ENCODE results near the gene DUSP15.

The DUSP15 gene

GRCh38 chr20:31859266-31859997 is 10.9 kb downstream of the DUSP15 start:
- FAIRE-seq = no peak

GRCh38 chr20:31858760-31859083 is 11.6 kb downstream of the DUSP15 start:
- no peak for FAIRE-seq

DNA sequence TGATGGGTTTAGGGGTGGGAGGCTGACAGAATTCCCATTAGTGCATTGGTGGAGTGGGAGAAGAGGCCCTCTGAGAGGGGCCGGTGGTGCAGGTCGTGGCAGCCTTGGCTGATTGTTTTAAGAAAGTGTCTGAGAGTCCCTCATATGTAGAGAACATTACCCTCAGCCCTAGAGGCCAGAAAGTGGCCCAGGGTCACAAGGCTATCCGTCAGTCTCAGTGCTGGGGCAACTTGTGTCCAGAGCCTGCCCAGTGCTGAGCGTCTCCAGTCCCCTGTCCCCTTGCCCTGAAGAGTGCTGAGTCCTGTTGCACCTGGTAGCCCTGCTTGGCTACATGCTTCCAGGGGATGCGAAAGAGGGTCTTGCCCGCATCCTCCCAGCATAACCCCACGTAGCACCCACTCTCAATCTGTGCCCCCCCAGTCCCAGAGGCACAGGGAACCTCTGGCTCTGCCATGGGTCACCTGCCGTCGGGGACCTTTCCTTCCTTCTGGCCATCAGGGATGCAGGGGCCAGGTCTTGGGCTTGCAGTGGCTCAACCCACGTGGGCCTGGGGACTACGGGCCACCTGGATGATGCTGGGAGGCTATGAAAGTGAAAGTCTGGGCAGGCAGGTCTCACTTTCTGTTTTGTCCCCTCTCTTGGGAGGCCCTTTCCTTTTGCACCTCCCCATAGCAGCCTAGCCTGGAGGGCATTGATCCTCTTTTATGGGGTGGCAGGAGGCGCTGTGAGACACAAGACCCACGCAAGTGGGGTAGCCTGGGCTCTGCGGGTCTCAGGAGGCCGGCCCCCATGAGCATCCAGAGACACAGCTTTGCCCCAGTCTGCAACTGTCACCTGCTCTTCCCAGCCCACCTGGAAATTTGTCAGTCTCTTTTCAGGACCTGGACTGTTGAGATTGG is 12.2 kb downstream of the DUSP15 start:
- FAIRE-seq = no peak

DNA sequence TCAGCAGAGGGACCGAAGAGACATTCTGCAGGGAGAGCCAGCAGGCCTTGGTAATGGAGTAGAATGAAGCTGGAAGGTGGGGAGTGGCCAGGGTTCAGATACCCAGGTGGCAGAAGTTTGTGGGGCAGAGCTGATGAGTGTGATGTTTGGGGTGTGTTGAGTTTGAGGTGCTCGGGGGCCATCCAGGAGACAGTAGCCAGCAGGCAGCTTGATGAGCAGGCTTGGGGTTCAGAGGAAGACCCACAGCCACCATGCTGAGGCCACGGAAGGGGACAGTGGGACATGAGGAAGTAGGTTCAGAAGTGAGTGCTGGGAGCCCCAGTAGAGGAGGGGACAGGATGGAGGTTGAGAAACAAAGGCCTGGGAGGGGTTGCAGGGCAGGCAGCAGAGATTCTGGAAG is 13.8 kb downstream of the DUSP15 start:
- no peak for FAIRE-seq

GRCh38 chr20:31853481-31853880 is 16.8 kb downstream of the DUSP15 start:
- FAIRE-seq = no peak

GRCh38 chr20:31851240-31851955 is 18.9 kb downstream of the DUSP15 start:
- no peak for FAIRE-seq

GRCh38 chr20:31849306-31849930 is 20.9 kb downstream of the DUSP15 start:
- no peak for FAIRE-seq

GRCh38 chr20:31848088-31848999 is 22.0 kb downstream of the DUSP15 start:
- no peak for FAIRE-seq

GRCh38 chr20:31846793-31847138 is 23.6 kb downstream of the DUSP15 start:
- no peak for FAIRE-seq

- no peak for FAIRE-seq
Measured at GRCh38 chr20:31845300-31845863, 24.9 kb downstream of the DUSP15 start, which contains the start of gene FOXS1. FOXS1 (minus strand) TSS chr20:31845604; CDS start chr20:31845542, 62 bp downstream.

DNA sequence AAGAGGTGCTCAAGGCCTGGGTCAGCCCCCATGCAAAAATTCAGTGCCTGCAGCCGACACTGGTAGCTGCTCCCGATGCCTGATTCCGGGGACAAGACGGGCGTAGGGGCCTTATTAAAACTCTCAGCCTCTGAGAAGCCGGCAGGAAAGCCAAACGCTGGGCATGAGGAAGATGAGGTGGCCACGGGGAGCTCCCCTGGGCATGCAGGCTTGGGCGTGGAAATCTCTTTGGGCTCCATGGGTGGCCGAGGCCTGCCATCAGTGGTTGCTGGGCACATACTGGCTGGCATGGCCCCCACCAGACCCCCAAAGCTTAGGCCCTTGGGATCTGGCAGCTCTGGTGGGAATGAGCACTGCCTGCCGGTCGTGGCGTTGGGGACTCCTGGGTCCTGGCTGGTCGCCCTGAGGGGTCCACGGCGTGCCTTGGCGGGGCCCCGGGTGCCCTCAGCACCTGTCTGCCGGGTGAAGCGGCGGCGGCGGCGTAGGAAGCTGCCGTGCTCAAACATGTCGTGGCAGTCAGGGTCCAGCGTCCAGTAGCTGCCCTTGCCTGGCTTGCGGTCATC is 25.5 kb downstream of the DUSP15 start:
- no peak for FAIRE-seq

GRCh38 chr20:31843881-31844280 is 26.4 kb downstream of the DUSP15 start:
- no peak for FAIRE-seq

- no peak for FAIRE-seq
Measured at GRCh38 chr20:31843288-31843687, 27.0 kb downstream of the DUSP15 start.

DNA sequence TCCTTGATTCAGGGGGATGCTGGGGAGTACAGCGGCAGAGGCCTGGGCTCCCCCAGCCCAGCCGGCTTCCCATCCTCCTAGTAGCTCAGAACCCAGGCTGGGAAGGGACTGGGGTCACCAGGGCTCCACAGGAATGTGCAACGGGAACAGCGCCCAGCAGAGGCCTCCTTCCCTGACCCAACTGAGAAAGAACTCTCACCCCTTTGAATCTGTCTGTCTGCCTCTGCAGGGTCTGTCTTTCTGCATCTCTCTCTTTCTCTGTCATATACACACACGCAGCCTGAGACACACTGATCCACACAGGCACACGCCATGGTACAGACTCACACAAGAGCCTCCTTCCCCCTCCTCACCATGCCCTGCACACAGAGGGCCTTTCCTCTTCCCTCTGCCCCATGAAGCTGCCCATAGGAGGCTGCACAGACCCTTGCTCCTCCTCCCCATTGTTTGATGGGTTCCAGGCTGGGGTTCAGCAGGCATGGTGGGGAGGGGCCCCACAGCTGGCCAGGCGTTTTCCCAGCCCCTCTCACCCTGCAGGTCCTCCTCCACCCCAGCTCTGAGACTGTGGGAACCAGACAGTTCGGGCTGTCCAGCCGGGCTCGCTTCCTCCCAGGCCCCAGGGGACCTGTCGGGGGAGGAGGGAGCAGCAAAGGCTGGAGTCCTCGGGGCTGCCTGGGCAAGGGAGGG is 27.7 kb downstream of the DUSP15 start:
- FAIRE-seq = no peak

- no peak for FAIRE-seq
Measured at GRCh38 chr20:31841928-31842327, 28.4 kb downstream of the DUSP15 start.

DNA sequence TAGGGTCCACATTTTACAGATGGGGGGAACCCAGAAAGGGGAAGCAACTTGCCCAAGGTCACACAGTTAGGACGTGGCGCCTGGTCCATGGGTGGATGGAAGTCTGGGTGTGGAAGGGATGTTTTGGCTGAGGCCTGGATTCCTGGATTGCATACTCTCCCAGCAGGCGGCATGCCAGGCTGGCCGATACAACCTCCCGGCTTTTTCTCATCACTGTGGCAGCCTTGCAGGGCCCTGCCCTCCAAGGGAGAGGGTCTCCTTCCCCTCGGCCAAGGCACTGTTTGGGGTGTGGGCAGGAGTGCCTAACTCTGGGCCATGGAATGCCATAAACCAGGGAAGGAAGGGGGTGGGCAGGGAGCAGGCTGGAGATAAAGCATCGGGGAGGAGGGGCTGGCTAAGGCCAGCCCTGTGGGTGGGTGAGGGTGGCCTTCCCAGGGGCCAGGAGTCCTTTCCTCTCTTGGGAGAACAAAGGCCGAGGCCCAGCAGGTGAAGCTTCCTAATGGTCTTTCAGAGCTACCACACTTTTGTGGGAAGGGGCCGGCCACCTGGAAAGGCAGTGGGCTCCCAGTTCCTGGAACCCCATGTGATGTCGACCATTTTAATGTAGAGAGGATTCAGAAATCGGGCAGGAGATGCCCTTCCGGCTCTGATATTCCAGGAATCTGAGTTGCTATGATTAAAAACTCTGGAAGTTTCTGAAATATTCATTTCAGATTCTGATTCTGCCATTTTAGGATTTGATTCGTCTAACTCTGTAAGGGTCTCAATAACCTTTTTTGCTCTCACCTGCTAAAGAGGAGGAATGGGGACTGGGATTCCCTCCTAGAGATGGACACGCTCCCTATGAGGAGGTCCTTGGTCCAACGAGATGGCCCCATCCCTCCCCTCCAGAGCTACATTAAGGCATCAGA is 29.2 kb downstream of the DUSP15 start:
- no peak for FAIRE-seq

- no peak for FAIRE-seq
Measured at GRCh38 chr20:31839782-31840487, 30.4 kb downstream of the DUSP15 start.

DNA sequence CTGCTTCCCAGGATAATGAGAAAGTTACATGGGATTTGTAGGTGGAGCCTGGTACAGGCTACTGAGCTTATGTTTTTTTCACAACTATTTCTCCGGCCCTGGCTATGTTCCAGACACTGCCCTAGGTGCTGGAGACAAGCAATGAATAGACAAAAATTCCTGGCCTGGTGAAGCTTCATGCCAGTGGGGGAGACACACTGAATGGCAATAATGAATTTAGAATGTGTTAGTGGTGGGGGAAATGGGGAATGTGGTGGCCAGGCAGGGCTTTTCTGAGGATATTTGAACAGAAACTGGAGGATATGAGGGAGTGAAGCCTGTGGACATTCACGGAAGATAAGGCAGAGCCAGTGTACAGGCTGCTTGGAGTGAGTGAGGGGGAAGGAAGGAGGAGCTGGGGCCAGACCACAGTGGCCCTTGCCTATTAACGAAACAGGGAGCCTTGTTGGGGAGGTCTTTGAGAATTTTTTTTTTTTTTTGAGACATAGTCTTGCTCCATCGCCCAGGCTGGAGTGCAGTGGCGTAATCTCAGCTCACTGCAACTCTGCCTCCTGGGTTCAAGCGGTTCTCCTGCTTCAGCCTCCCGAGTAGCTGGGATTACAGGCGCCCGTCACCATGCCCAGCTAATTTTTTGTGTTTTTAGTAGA is 31.6 kb downstream of the DUSP15 start:
- no peak for FAIRE-seq

Measured in G401.6 (cell line).